DOHH2 (cell line): ENCODE results near the gene SLC25A10.

Experiments
- H3F3A ChIP-seq: fragments of 200-600 bp; sonication (generic), shearing (Covaris generic); 2 replicates; pipeline ENCODE4 v1.6.0; 2016; ENCODE audit warnings: antibody characterized with exemption, mild to moderate bottlenecking; ENCODE audit not compliant: control insufficient read depth, insufficient read depth
- H3K27ac ChIP-seq: fragments of 200-600 bp; sonication (generic); 2 replicates; pipeline ENCODE4 v1.5.1; 2014; ENCODE audit warnings: low read depth, mild to moderate bottlenecking, low read length, moderate library complexity
- H3K27me3 ChIP-seq: fragments of 200-600 bp; sonication (generic); 2 replicates; pipeline ENCODE4 v1.6.1; 2014; ENCODE audit warnings: mild to moderate bottlenecking, low read length, mixed read lengths; ENCODE audit not compliant: control insufficient read depth
- H3K36me3 ChIP-seq: fragments of 200-600 bp; sonication (generic); 2 replicates; pipeline ENCODE4 v1.6.1; 2014; ENCODE audit warnings: mild to moderate bottlenecking, low read length, moderate library complexity, mixed read lengths; ENCODE audit not compliant: control insufficient read depth
- H3K4me1 ChIP-seq: fragments of 200-600 bp; sonication (generic); 2 replicates; pipeline ENCODE4 v1.6.1; 2014; ENCODE audit warnings: mild to moderate bottlenecking, low read length, mixed read lengths; ENCODE audit not compliant: control insufficient read depth
- H3K4me2 ChIP-seq: fragments of 200-600 bp; sonication (generic); 2 replicates; pipeline ENCODE4 v1.6.0; 2014; ENCODE audit warnings: mild to moderate bottlenecking, low read length, moderate library complexity
- H3K4me3 ChIP-seq: fragments of 200-600 bp; sonication (generic); 2 replicates; pipeline ENCODE4 v1.5.1; 2014; ENCODE audit warnings: mild to moderate bottlenecking, low read length, mixed read lengths
- H3K79me2 ChIP-seq: fragments of 200-600 bp; sonication (generic); 2 replicates; pipeline ENCODE4 v1.6.1; 2014; ENCODE audit warnings: mild to moderate bottlenecking, low read length, mixed read lengths; ENCODE audit not compliant: control insufficient read depth
- H3K9me2 ChIP-seq: fragments of 200-600 bp; sonication (generic); replicated peaks from 2 replicates; pipeline ENCODE4 v1.6.1; 2014; ENCODE audit warnings: mild to moderate bottlenecking, low read length, mixed read lengths; ENCODE audit not compliant: control insufficient read depth
- H3K9me3 ChIP-seq: fragments of 200-600 bp; sonication (generic); 2 replicates; pipeline ENCODE4 v1.6.1; 2014; ENCODE audit warnings: antibody characterized with exemption, low read length, mixed read lengths; ENCODE audit not compliant: control insufficient read depth, insufficient read depth
- H4K20me1 ChIP-seq: fragments of 200-600 bp; sonication (generic); 2 replicates; pipeline ENCODE4 v1.6.0; 2014; ENCODE audit warnings: low read depth, mild to moderate bottlenecking, antibody characterized with exemption, low read length, moderate library complexity; ENCODE audit not compliant: control insufficient read depth, insufficient read depth
- EZH2phosphoT487 ChIP-seq: fragments of 200-600 bp; sonication (generic); IDR thresholded peaks from 2 replicates; pipeline ENCODE4 v1.6.1; 2017; ENCODE audit warnings: borderline replicate concordance, mild to moderate bottlenecking, antibody characterized with exemption, low read length, moderate library complexity, mixed read lengths
- TF ChIP-seq, protein P1 (sequence below): fragments of 200-600 bp; sonication (generic); IDR thresholded peaks from one replicate; pipeline ENCODE4 v1.5.1; 2014; ENCODE audit warnings: antibody characterized with exemption, mild to moderate bottlenecking, low read depth, low read length; ENCODE audit not compliant: poor library complexity, severe bottlenecking

SLC25A10 gene

DNA sequence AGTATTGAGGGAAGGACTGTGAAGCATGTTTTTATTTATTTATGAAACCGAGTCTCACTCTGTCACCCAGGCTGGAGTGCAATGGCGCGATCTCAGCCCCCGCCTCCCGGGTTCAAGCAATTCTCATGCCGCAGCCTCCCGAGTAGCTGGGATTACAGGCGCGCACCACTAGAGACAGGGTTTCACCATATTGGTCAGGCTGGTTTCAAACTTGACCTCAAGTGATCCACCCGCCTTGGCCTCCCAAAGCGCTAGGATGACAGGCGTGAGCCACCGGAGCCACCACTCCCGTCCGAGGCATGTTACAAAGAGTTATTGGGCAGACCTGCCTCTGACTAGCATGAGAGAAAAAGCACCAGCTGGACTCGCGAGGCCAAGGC, 5.9 kb upstream of the SLC25A10 start:
- Histone ChIP-seq H3K9me3 (no peaks in the 10 kb centered on the region), H3F3A (peaks cover 18% of the 10 kb centered on the region), H4K20me1 (peaks cover 14% of the 10 kb centered on the region; the same call in 1 of the 2 replicates), H3K27ac (no peak overlapping the region), H3K36me3 (peaks cover 78% of the 10 kb centered on the region), H3K27me3 (no peaks in the 10 kb centered on the region), H3K4me3 (no peak overlapping the region), H3K4me2 (no peak overlapping the region), H3K79me2 (peaks cover 67% of the 10 kb centered on the region), H3K4me1 (peaks cover 30% of the 10 kb centered on the region), H3K9me2 (no peaks in the 10 kb centered on the region)
- no peak for TF ChIP-seq EZH2phosphoT487
- TF ChIP-seq, protein P1, sequence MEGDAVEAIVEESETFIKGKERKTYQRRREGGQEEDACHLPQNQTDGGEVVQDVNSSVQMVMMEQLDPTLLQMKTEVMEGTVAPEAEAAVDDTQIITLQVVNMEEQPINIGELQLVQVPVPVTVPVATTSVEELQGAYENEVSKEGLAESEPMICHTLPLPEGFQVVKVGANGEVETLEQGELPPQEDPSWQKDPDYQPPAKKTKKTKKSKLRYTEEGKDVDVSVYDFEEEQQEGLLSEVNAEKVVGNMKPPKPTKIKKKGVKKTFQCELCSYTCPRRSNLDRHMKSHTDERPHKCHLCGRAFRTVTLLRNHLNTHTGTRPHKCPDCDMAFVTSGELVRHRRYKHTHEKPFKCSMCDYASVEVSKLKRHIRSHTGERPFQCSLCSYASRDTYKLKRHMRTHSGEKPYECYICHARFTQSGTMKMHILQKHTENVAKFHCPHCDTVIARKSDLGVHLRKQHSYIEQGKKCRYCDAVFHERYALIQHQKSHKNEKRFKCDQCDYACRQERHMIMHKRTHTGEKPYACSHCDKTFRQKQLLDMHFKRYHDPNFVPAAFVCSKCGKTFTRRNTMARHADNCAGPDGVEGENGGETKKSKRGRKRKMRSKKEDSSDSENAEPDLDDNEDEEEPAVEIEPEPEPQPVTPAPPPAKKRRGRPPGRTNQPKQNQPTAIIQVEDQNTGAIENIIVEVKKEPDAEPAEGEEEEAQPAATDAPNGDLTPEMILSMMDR, result no peak

GRCh38 chr17:81706757-81707624, 5.1 kb upstream of the SLC25A10 start:
- Histone ChIP-seq H4K20me1 (peaks cover 8% of the 10 kb centered on the region; the same call in 1 of the 2 replicates), H3K9me2 (no peaks in the 10 kb centered on the region), H3K4me2 (no peak overlapping the region), H3K36me3 (peaks cover 70% of the 10 kb centered on the region), H3K9me3 (no peaks in the 10 kb centered on the region), H3K4me1 (peaks cover 30% of the 10 kb centered on the region), H3K27me3 (no peaks in the 10 kb centered on the region), H3F3A (peaks cover 21% of the 10 kb centered on the region), H3K4me3 (no peak overlapping the region), H3K79me2 (peaks cover 60% of the 10 kb centered on the region), H3K27ac (no peak overlapping the region)
- no peak for TF ChIP-seq EZH2phosphoT487
- TF ChIP-seq, protein P1, result peak; percentile 14

GRCh38 chr17:81707725-81708646, 4.1 kb upstream of the SLC25A10 start:
- no peak overlapping the region for H3K4me2 ChIP-seq
- H3K79me2 ChIP-seq, result peaks cover 58% of the 10 kb centered on the region
- peaks cover 30% of the 10 kb centered on the region for H3K4me1 ChIP-seq
- no peaks in the 10 kb centered on the region for H3K9me3 ChIP-seq
- H3K36me3 ChIP-seq, result peaks cover 60% of the 10 kb centered on the region
- peaks cover 21% of the 10 kb centered on the region for H3F3A ChIP-seq
- no peak overlapping the region for H3K4me3 ChIP-seq
- H3K27me3 ChIP-seq, result no peaks in the 10 kb centered on the region
- H4K20me1 ChIP-seq, result peaks cover 3% of the 10 kb centered on the region; the same call in 1 of the 2 replicates
- H3K9me2 ChIP-seq, result no peaks in the 10 kb centered on the region
- H3K27ac ChIP-seq, result no peak overlapping the region
- TF ChIP-seq EZH2phosphoT487, result no peak
- TF ChIP-seq, protein P1, result no peak
